Gastroesophageal sphincter (tissue), 3 donors: ENCODE results near the gene ENO3.

Experiments used
- POLR2A ChIP-seq, 2 donors: fragments of 450-650 bp; IDR thresholded peaks; one replicate each; pipeline ENCODE4 v1.6.1; 2017; ENCODE audit warnings: antibody characterized with exemption in 2 of 2, mild to moderate bottlenecking in 2 of 2, moderate library complexity in 1 of 2
- TF ChIP-seq, protein P1 (sequence below), 4 experiments: fragments of 200-600 bp in 2 of 4; fragments of 450-650 bp in 2 of 4; sonication (generic) in 1 of 4; IDR thresholded peaks; one replicate each; pipeline ENCODE4 v1.5.1; 2017 to 2019; ENCODE audit warnings: antibody characterized with exemption in 4 of 4, mild to moderate bottlenecking in 2 of 4, moderate library complexity in 2 of 4

DNA sequence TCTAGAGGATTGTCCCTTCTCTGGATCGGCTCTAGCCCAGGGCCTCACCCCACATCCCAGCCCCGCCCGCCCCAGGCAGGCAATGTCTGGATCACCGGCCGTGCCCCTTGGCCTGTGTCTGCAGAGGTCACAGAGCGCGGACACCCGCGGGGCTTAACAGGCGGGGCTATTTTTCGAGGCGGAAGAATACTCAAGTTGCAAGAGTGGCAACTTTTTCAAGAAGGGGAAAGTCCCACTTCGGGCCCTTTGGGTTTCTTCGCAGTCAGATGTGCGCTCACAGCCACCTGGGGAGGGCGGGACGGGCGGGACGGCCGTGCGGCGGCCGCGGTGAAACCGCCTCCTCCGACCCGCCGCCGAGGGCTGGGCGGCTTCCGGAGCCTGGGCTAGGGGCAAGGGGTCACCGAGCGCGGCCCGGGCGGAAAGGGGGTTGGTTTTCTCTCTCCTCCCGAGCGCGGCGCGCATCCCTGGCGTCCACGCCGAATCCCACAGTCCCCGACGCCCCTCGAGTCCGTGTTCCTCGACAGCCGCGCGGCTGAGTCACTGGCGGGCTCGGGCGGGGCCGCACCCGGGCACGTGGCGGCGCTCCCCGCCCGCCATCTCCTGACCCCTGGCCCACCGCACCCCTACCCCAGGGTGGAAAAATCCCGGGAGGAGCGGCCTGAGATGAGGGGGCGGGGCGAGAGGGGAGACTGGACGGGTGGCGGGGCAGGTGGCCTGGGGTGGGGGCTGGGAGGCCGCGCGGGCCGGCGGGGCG lies 1.4 kb upstream of the ENO3 start:
- peak in 1 of 2 donors; percentile 3 for TF ChIP-seq POLR2A (IDR thresholded peaks at IDR 0.05)
- TF ChIP-seq, protein P1, sequence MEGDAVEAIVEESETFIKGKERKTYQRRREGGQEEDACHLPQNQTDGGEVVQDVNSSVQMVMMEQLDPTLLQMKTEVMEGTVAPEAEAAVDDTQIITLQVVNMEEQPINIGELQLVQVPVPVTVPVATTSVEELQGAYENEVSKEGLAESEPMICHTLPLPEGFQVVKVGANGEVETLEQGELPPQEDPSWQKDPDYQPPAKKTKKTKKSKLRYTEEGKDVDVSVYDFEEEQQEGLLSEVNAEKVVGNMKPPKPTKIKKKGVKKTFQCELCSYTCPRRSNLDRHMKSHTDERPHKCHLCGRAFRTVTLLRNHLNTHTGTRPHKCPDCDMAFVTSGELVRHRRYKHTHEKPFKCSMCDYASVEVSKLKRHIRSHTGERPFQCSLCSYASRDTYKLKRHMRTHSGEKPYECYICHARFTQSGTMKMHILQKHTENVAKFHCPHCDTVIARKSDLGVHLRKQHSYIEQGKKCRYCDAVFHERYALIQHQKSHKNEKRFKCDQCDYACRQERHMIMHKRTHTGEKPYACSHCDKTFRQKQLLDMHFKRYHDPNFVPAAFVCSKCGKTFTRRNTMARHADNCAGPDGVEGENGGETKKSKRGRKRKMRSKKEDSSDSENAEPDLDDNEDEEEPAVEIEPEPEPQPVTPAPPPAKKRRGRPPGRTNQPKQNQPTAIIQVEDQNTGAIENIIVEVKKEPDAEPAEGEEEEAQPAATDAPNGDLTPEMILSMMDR (IDR thresholded peaks at IDR 0.05) = no peak
